Effector CD8-positive, alpha-beta T cell (primary cell): ENCODE measurements around the gene SHISA9.

Source experiments
- DNase-seq: peaks from one replicate; lab custom pipeline; 2025; lab: John Stamatoyannopoulos, UW

Gene SHISA9

GRCh38 chr16:12951976-12952375 lies 50.6 kb downstream of the SHISA9 start:
- no peak for DNase-seq

DNA sequence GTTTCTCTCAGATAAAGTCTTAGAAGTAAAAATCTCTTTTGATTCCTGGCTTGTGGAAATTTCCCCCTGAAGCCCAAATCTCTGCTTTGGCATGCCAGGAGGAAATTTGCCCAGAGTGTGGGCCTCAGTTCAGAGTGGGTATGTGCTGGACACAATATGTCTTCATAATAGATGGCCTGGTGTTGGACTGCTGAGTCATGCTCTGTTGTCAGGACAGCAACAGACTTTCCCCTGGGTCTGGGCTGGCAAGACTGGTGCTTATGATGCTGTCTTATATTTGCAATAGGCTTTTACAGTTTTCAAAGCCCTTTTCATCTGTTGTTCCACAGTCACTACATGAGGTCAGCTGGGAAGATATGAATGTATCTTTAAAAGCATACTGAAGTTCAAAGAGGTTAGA lies 57.0 kb downstream of the SHISA9 start:
- no peak for DNase-seq

DNA sequence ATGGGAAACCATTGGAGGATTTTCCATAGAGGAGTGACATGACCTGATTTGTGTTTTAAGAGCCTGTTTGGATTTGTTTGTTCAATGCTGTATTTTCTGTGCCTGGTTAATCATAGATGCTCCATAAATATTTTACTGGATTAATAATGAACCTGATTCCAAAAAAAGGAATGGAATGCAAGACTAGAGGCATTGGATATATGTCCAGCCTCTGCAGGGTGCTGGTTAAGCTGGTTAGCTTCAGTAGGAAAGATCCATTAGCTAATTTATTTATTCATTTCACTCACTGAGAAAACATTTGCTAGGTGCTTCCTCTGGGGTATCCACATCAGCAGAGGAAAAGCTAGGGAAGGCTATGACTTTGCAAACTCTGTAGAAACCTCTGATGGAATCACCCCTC lies 57.7 kb downstream of the SHISA9 start:
- DNase-seq = no peak

GRCh38 chr16:12961626-12962025 lies 60.2 kb downstream of the SHISA9 start:
- DNase-seq = no peak

GRCh38 chr16:12964461-12964860 lies 63.1 kb downstream of the SHISA9 start:
- no peak for DNase-seq

GRCh38 chr16:12965274-12965804 lies 63.9 kb downstream of the SHISA9 start:
- DNase-seq = no peak

DNA sequence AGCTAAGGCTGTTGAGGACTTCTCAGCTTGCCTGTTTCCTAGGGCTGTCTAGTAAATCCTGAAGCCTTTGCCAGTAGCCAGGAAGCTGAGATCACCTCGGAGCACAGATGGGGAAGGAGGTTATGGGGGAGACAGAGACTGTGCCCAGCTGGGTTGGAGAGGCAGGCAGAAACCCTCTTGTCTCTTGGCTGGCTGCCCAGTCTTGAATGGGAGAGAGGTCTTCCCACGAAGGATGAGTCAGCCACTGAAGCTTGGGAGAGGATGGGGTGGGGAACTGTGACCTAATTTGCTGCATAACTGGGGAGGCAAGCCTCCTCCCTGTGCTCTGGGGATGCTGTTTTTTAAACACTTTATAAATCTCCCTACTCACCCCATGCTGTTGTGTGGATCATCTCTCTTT lies 69.8 kb downstream of the SHISA9 start:
- DNase-seq = no peak

- no peak for DNase-seq
Measured at GRCh38 chr16:12972246-12972645, 70.8 kb downstream of the SHISA9 start.

DNA sequence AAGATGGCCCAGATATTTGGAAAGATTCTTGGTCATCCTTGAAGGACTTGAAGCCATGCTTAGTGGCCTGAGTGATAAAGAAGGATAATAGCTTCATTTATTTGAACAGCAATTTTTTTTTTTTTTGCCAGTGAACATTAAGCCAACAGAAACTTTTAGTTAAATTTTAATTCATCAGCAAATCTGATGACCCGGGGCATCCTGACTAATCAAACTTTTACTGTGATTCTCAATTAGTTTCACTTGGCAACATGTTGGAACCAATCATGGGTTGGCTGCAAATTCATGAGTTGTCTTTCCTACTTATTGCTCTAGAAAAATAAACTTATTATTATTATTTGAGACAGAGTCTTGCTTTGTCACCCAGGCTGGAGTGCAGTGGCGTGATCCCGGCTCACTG lies 74.4 kb downstream of the SHISA9 start:
- no peak for DNase-seq

- no peak for DNase-seq
Measured at GRCh38 chr16:12976496-12976895, 75.1 kb downstream of the SHISA9 start.

DNA sequence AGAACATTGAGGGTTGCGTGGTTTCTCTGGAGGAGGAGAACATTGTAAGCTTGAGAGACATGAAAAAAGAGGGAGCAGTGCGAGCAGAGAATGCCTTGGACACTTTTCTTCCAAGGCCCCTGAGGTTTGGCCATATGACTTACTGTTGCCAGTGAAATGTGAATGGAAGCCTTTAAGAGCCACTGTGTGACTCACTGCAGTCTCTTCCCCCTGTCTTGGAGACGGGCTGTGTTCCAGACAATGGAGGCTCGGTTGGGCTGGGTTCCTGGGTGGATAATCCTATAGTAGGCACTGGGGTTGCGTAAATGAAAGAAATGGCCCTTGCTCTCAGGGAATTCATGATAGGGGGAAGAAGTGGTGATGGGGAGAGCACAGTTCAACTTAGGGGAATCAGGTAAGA lies 75.5 kb downstream of the SHISA9 start:
- no peak for DNase-seq

DNA sequence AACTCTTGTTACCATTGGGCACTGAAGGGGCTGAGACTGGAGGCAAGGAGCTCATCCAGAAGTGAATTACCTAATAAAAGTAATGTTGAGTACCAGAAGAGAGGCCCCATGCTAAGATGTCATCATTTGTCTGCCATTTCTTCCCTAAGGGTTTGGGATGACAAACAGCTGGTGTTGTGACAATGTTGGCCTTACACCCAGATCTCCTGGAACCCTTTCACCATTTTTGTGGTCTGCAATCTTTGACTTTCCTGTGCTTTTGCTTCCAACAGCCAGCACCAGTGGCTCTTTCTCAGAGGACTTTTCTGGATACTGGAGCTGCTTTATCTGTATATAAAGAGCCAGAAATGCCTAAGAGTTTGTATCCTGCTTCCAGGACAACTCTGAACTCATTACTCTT lies 84.1 kb downstream of the SHISA9 start:
- DNase-seq = no peak

DNA sequence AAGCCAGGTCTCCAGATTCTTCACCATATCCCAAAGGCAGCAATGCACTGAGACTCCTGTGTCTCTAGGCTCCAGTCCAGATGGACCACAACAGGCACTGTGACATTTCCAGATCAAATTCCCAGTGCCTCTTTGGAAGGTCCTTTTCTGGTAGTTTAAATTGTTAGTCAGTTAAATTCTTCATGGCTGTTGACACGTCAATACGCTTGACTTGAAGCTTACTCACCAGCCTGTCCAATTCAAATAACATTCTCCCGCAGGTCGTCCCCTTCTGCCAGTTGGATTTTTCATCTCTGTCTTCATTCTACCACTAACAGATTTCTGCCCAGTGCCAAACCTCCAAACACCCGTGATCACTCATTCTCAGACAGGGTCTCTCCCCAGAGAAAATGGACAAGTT lies 86.7 kb downstream of the SHISA9 start:
- DNase-seq = no peak

DNA sequence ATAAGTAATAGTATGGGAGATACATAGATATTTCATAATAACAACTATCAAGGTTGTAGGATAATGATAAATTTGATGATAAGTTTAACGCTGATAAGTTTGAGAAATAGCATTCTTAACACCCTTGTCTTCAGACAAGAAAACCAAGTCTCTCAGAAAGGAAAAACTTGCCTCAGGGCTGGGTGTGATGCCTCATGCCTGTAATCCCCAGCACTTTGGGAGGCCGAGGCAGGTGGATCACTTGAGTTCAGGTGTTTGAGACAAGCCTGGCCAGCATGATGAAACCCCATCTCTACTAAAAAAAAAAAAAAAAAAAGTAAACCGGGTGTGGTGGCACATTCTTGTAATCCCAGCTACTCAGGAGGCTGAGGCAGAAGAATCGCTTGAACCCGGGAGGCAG lies 90.7 kb downstream of the SHISA9 start:
- DNase-seq = no peak

- no peak for DNase-seq
Measured at GRCh38 chr16:12994402-12994801, 93.0 kb downstream of the SHISA9 start.

DNA sequence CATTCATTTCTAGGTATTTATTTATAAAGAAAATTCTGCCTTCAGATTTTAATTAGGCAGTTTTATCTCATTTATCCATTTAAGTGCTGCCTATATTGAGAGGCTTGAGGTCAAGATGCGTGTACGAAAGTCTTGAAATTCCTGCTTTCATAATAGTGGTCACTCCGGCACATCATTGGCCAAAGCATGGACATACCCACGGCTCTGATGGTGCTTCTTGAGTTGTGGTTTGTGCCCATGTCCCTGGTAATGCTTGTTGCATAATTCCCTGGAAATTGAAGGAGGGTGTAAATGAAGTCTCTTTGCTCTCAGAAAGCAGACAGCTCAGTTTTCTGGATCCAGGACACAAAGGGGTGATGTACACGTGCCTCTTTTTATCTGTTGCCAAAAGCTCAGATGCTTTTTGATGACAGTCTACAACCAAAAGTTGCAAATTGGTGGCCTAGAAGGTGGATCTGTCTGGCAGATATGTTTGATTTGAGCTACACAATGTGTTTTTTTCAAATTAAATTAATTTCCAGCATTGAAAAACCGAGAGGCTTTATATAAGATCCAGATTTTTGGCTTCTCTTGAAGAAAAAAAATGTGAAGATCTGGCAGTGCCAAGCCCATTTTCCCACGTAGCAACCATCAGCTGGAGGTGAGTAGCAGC lies 94.4 kb downstream of the SHISA9 start:
- no peak for DNase-seq

DNA sequence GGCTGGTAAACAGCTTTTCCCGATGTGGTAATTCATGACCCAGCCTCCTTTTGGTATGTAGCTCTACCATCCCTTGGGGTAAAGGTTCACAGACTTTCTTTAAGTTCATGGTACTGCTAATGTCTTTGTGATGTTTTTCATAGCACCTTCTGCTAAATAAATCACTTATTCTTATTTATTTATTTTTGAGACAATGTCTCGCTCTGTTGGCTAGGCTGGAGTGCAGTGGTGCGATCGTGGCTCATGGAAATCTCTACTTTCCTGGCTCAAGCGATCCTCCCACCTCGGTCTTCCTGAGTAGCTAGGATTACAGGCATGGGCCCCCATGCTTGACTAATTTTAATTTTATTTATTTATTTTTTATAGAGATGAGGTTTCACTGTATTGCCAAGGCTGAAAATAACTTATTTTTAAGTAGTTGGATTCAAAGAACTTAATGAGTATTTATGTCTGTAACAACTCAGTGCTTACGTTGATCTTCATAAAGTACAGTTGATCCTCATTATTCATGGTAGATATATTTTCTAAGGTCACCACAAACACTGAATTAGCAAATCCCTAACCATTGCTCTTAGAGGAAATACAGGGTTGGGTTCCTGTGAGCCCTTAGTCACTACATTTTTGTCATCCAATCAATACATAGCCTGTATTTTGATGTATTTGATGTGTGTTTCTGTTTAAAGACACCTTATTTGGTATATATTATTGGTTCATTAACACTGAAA lies 97.1 kb downstream of the SHISA9 start:
- no peak for DNase-seq

GRCh38 chr16:12999368-12999767 lies 98.0 kb downstream of the SHISA9 start:
- DNase-seq = no peak

DNA sequence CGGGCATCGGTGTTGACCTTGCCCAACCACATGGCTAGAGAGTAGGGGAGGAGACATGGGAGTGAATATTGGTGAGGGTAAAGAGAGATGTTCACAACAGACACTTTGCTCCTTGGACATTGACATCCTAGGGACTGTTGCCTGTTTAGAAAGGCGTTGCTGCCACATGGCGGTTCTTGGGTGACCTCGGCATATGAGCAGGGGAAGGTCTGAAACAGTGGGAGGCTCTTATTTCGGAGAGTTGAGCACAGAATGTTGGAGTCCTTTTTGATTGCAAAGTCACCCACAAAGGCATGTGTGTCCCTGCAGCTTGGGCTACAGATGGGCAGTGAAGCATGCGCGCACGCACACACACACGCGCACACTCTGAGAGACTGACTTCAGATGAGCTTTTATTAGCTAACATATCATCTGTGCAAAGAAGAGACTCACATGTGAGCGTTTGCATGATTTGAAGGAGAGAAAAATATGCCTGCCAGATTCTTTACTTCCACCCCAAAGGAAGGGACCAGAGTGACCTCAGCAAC lies 104.4 kb downstream of the SHISA9 start:
- no peak for DNase-seq

DNA sequence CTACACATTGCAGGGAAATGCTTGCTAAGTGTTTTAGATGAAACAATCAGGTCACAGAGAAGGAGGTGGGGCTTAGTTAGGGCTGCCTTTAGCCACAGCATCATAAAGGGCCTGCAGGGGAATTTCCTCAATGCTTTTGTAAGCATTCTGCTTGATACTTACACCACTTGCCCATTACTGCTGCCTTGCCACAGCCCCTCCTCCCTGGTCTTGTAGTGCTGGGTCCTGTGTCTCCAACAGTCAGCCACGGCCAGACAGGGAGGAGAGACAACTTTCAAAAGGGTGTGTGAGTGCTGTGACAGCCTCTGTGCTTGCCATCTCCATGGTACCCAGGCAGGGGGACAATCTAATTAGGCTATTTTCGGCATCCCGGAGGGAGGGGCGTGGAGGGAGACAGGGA lies 111.2 kb downstream of the SHISA9 start:
- no peak for DNase-seq

- no peak for DNase-seq
Measured at GRCh38 chr16:13013043-13013442, 111.6 kb downstream of the SHISA9 start.

DNA sequence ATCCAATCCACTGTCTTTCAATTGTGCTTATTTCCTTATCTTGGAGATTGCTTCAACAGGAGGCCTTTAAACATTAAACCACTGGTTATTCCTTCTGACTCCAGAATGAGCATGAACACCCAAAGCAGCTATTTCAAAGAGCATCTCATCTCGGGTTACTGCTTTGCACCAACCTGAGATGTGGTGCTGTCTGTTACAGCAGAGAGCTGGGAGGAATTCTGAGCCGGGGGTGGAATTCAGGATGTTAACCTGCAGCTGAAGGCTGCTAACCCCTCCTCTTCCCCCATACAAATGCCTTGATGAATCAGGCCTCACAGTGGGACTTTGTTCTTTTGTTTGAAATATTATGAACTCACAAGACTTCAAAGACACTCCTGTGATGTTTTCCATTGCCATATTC lies 113.1 kb downstream of the SHISA9 start:
- DNase-seq = no peak

DNA sequence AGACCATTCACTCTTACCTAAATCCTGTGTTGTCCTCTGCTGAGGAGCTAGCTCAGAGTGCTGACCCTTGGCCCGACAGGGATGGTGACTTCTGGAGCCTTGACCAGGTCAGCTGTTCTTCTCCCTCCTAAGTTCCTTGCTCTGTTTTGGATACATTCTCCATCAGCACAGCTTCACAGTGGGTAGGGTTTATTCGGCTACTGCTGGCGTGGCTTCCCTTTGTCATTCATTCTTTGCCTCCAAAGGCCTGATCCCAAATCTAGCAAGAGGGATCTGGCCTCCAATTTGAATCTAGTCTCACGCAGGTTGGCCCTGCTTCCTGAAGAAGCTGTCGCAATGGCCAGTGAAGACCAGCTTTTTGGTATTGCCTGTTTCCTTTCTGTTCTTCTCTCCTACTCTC lies 116.6 kb downstream of the SHISA9 start:
- no peak for DNase-seq
